Adrenal gland (tissue), 5 donors: ENCODE measurements around the gene MRC1.

Source experiments
- CTCF ChIP-seq, 6 experiments: fragments of 450-650 bp in 4 of 6; fragments of 200-600 bp in 2 of 6; sonication (generic) in 1 of 6; IDR thresholded peaks; 1 replicate in 5 of 6; 2 replicates in 1 of 6; pipeline versions ENCODE4 v1.5.1 to v1.8.0; 2016 to 2021; ENCODE audit warnings: antibody characterized with exemption in 6 of 6, mild to moderate bottlenecking in 2 of 6, moderate library complexity in 1 of 6
- POLR2A ChIP-seq, 2 donors: fragments of 450-650 bp; IDR thresholded peaks; one replicate each; pipeline ENCODE4 v1.6.1; 2017; ENCODE audit warnings: antibody characterized with exemption in 2 of 2, mild to moderate bottlenecking in 2 of 2, moderate library complexity in 1 of 2
- donor health status: DM: no; HTN: no; CAD: no.

- TF ChIP-seq CTCF (IDR thresholded peaks at IDR 0.05), result no peak
- no peak for TF ChIP-seq POLR2A (IDR thresholded peaks at IDR 0.05)
Measured at GRCh38 chr10:17914169-17915045, 105.3 kb downstream of the MRC1 start.
